Measurements from ENCODE around the gene NCAPD3.
A peak's percentile ranks its signal among the peaks of the same experiment; 100 is the strongest.

NCAPD3 gene

DNA sequence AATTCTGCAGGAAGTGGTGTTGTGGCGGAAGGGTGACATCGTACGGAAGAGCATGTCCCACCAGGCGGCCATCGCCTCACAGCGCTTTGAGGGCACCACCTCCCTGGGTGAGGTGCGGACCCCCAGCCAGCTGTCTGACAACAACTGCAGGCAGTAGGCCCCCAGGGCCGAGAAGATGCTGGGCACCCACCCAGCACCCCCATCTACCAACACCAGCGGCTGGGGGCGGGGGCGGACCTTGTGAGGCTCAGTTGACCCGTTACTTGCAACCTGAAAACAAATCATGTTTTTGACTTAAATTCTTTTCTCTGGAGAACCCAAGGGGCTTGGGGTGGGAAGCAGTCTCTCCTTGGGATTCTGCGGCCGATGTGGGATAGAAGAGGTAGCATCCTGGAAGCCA, 21.7 kb upstream of the NCAPD3 start:
- TF ChIP-seq, protein P1, sequence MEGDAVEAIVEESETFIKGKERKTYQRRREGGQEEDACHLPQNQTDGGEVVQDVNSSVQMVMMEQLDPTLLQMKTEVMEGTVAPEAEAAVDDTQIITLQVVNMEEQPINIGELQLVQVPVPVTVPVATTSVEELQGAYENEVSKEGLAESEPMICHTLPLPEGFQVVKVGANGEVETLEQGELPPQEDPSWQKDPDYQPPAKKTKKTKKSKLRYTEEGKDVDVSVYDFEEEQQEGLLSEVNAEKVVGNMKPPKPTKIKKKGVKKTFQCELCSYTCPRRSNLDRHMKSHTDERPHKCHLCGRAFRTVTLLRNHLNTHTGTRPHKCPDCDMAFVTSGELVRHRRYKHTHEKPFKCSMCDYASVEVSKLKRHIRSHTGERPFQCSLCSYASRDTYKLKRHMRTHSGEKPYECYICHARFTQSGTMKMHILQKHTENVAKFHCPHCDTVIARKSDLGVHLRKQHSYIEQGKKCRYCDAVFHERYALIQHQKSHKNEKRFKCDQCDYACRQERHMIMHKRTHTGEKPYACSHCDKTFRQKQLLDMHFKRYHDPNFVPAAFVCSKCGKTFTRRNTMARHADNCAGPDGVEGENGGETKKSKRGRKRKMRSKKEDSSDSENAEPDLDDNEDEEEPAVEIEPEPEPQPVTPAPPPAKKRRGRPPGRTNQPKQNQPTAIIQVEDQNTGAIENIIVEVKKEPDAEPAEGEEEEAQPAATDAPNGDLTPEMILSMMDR (IDR thresholded peaks at IDR 0.05; ENCODE audit: control insufficient read depth, extremely low read depth, insufficient read depth): no peak
- DNase-seq (ENCODE audit: low read depth): no peak
- H3K4me3 ChIP-seq (ENCODE audit: low read depth, low read length): no peak overlapping the region

DNA sequence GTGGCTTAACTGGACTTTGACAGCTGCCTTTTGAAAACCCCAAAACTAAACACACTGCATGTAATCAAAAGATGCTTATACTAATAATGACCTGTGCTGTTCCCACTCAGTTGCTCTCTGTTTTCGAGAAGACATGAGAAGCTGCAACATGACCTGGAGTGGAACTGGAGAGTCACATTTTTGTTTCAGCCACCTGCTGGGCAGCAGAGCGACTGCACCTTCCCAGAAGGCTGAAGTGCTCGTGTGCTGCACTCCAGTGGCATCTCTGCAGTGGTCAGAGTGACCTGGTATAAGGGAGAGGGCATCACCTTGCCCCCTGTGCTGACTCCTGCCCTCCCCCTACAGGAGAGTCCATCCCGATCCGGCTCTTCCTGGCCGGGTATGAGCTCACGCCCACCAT, 20.8 kb upstream of the NCAPD3 start:
- no peak for DNase-seq (ENCODE audit: low read depth)
- TF ChIP-seq, protein P1 (IDR thresholded peaks at IDR 0.05; ENCODE audit: control insufficient read depth, extremely low read depth, insufficient read depth): peak; percentile 43
- no peak overlapping the region for H3K4me3 ChIP-seq (ENCODE audit: low read depth, low read length)

DNA sequence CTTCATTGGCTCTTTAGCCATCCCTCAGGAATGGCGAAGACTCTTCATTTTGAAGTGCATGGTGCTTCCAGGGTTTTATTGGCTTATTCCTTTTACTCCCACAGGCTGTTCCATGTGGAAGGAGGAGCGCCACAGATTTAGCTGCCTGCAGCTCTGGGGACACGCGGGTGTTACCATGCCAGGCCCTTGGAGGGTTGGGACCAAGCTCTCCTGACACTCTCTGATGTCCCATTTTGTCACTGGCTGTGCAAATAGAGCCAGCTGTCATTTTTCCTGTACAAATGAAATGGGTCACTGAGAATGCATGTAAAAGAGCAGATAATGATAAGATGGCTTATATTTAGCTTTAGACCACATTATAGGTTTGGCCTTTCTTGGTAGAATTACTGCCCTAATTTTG, 20.1 kb upstream of the NCAPD3 start:
- TF ChIP-seq, protein P1 (IDR thresholded peaks at IDR 0.05; ENCODE audit: control insufficient read depth, extremely low read depth, insufficient read depth): no peak
- H3K4me3 ChIP-seq (ENCODE audit: low read depth, low read length): no peak overlapping the region
- no peak for DNase-seq (ENCODE audit: low read depth)

DNA sequence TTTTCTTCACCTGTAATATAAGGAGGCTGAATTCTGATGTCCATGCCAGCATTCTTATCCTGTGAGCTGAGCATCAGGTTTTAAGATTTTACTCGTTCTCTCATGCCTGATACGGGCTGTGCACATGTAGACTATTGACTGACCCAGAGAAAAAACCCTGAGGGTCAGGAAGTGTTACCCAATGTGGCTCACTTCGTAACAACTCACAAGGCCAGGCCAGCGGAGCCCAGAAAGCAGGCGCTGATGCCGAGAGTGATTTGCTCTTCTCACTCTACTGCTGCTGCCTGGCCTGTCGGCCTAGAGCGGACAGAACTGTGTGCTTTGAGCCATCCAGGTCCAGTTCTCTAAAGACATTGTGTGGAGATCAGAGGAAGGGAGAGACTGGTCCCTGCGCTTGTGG, 18.6 kb upstream of the NCAPD3 start:
- TF ChIP-seq, protein P1 (IDR thresholded peaks at IDR 0.05; ENCODE audit: control insufficient read depth, extremely low read depth, insufficient read depth): no peak
- no peak for DNase-seq (ENCODE audit: low read depth)
- no peak overlapping the region for H3K4me3 ChIP-seq (ENCODE audit: low read depth, low read length)

DNA sequence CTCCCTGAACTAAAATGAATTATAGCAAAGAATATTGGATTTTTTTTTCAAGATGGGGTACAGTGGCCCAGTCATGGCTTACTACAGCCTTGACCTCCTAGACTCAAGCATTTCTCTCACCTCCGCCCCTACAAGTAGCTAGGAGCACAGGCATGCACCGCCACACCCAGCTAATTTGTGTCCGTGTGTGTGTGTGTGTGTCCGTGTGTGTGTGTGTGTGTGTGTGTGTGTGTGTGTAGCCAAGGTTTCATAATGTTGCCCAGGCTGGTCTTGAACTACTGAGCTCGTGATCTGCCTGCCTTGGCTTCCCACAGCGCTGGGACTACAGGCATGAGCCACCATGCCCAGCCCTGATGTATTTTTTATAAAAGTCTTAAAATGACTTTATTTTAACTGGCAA, 16.8 kb upstream of the NCAPD3 start:
- TF ChIP-seq, protein P1 (IDR thresholded peaks at IDR 0.05; ENCODE audit: control insufficient read depth, extremely low read depth, insufficient read depth): no peak
- no peak overlapping the region for H3K4me3 ChIP-seq (ENCODE audit: low read depth, low read length)
- DNase-seq (ENCODE audit: low read depth): no peak

DNA sequence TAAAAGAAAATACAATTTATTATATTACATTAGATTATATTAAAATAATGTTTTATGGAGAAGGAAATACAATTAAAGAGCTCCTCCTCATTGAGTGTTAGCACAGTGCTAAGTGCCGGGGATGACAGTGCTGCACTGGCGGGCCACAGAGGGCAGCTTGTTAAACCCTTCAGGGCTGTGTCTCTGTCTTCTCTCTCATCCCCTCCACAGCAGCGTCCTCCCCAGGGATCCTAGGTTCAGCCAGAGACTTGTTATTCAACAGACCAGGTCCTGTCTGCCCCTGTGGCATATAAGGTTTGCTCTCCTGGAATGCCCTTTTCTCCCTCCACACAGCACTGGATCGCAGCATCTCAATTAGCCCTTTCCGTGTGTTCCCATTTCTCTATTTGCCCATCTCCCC, 15.2 kb upstream of the NCAPD3 start:
- TF ChIP-seq, protein P1 (IDR thresholded peaks at IDR 0.05; ENCODE audit: control insufficient read depth, extremely low read depth, insufficient read depth): no peak
- H3K4me3 ChIP-seq (ENCODE audit: low read depth, low read length): no peak overlapping the region
- DNase-seq (ENCODE audit: low read depth): no peak

DNA sequence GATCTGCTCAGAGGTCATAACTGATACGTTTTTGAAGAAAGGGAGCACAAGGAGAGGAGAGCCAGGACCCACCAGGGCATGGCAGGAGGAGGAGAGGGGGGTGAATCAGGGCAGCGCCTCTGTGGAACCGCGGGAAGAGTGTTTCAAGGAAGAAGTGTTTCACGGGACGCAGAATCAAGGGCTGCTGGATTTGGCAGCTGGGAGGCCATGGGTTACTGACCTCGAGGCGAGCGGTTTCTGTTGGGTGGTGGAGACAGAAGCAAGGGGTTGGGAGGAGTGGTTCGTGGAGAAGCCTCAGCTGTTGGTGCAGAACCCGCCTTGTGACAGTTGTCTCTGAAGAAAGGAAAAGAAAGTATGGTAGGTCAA, 13.8 kb upstream of the NCAPD3 start:
- no peak overlapping the region for H3K4me3 ChIP-seq (ENCODE audit: low read depth, low read length)
- DNase-seq (ENCODE audit: low read depth): no peak
- TF ChIP-seq, protein P1 (IDR thresholded peaks at IDR 0.05; ENCODE audit: control insufficient read depth, extremely low read depth, insufficient read depth): no peak

All from LNCaP clone FGC (cell line).